ENCODE results near the gene OXSR1.

The OXSR1 gene

GRCh38 chr3:38219609-38220197 is 54.4 kb downstream of the OXSR1 start:
- no peak overlapping the region for H3K4me3 ChIP-seq (ENCODE audit: low read length)
- TF ChIP-seq, protein P1, sequence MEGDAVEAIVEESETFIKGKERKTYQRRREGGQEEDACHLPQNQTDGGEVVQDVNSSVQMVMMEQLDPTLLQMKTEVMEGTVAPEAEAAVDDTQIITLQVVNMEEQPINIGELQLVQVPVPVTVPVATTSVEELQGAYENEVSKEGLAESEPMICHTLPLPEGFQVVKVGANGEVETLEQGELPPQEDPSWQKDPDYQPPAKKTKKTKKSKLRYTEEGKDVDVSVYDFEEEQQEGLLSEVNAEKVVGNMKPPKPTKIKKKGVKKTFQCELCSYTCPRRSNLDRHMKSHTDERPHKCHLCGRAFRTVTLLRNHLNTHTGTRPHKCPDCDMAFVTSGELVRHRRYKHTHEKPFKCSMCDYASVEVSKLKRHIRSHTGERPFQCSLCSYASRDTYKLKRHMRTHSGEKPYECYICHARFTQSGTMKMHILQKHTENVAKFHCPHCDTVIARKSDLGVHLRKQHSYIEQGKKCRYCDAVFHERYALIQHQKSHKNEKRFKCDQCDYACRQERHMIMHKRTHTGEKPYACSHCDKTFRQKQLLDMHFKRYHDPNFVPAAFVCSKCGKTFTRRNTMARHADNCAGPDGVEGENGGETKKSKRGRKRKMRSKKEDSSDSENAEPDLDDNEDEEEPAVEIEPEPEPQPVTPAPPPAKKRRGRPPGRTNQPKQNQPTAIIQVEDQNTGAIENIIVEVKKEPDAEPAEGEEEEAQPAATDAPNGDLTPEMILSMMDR (conservative IDR thresholded peaks at IDR 0.05; ENCODE audit: low read depth, low read length): no peak
- no peak for DNase-seq (ENCODE audit: low read depth)

GRCh38 chr3:38221005-38221404 is 55.7 kb downstream of the OXSR1 start:
- no peak for DNase-seq (ENCODE audit: low read depth)
- TF ChIP-seq, protein P1 (conservative IDR thresholded peaks at IDR 0.05; ENCODE audit: low read depth, low read length): no peak
- no peak overlapping the region for H3K4me3 ChIP-seq (ENCODE audit: low read length)

- no peak for DNase-seq (ENCODE audit: low read depth)
- TF ChIP-seq, protein P1 (conservative IDR thresholded peaks at IDR 0.05; ENCODE audit: low read depth, low read length): no peak
- H3K4me3 ChIP-seq (ENCODE audit: low read length): no peak overlapping the region
These were observed 56.8 kb downstream of the OXSR1 start for GRCh38 chr3:38222032-38222634.

- no peak overlapping the region for H3K4me3 ChIP-seq (ENCODE audit: low read length)
- DNase-seq (ENCODE audit: low read depth): no peak
- TF ChIP-seq, protein P1 (conservative IDR thresholded peaks at IDR 0.05; ENCODE audit: low read depth, low read length): no peak
These were observed 59.0 kb downstream of the OXSR1 start for GRCh38 chr3:38224357-38224756.

GRCh38 chr3:38226273-38226672 is 60.9 kb downstream of the OXSR1 start:
- H3K4me3 ChIP-seq (ENCODE audit: low read length): no peak overlapping the region
- DNase-seq (ENCODE audit: low read depth): no peak
- TF ChIP-seq, protein P1 (conservative IDR thresholded peaks at IDR 0.05; ENCODE audit: low read depth, low read length): no peak

- TF ChIP-seq, protein P1 (conservative IDR thresholded peaks at IDR 0.05; ENCODE audit: low read depth, low read length): no peak
- H3K4me3 ChIP-seq (ENCODE audit: low read length): no peak overlapping the region
- peak; percentile 43 for DNase-seq (ENCODE audit: low read depth)
These were observed 62.7 kb downstream of the OXSR1 start for GRCh38 chr3:38227989-38228388.

DNA sequence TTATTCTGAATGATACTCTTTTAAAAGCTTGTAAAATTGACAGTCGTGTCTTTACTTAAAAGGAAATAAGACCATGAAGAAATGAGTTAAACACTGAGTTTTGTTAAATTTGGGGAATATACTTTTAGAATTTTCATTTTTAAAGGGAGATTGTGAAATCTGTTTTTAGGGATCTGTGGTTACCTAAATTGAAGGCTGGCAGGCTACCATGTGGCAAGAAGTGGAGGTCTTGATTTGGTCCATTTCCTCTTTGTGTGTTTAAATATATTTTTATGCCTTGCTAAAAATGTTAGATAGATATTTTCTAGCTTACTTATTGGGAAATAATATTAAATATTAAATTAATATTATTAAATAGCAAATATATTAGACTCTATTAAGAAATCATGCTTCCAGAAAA is 63.7 kb downstream of the OXSR1 start:
- DNase-seq (ENCODE audit: low read depth): no peak
- TF ChIP-seq, protein P1 (conservative IDR thresholded peaks at IDR 0.05; ENCODE audit: low read depth, low read length): no peak
- H3K4me3 ChIP-seq (ENCODE audit: low read length): no peak overlapping the region

Measured in retinal pigment epithelial cell (primary cell).